ENCODE measurements around the gene ABI2.
"Not testable (repeated sequence)": the region's sequence is repeated elsewhere in the genome, so short reads cannot be mapped to it uniquely, and the experiment has no call there.

The ABI2 gene

GRCh38 chr2:203347375-203347774 lies 19.2 kb downstream of the ABI2 start:
- DNase-seq, result no peak
- in situ Hi-C loops (cut with MboI; ENCODE audit: low pct_unique_long_range_greater_than_20kb, low sequenced_read_pairs), result no loop called here

GRCh38 chr2:203352604-203353255 lies 24.5 kb downstream of the ABI2 start:
- no peak for DNase-seq
- in situ Hi-C loops (cut with MboI; ENCODE audit: low pct_unique_long_range_greater_than_20kb, low sequenced_read_pairs), result no loop called here

DNA sequence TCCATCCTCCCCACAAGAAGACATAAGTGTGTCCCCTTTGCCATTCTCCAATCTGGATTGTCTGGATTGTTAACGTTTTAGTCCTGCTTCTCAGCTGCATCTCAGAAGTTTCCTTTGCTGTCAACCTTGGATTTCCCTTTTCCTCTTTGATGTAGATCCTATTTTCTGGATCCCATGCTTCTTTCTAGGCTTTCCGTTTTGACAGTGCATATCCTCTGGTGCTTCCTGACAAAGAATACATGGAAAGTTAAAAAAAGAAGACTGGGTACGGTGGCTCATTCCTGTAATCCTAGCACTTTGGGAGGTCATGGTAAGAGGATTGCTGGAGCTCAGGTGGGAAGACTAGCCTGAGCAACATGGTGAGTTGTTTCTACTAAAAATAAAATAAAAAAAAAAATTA lies 26.8 kb downstream of the ABI2 start:
- in situ Hi-C loops (cut with MboI; ENCODE audit: low pct_unique_long_range_greater_than_20kb, low sequenced_read_pairs), result no loop called here
- DNase-seq, result no peak

DNA sequence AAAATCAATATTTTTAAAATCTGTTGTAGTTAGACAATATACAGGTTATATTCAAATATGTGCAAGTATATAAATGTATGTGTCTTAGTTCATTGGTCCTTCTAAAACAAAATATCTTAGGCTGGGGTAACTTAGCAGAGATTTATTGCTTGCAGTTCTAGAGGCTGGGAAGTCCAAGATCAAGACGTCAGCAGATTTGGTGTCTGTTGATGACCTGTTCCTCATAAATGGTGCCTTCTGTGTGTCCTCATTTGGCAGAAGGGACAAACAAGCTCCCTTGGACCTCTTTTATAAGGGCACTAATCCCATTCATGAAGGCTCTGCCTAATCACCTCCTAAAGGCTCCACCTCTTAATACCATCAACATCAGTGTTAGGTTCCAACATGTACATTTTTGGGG lies 31.3 kb downstream of the ABI2 start:
- in situ Hi-C loops (cut with MboI; ENCODE audit: low pct_unique_long_range_greater_than_20kb, low sequenced_read_pairs), result no loop called here
- no peak for DNase-seq

GRCh38 chr2:203360833-203361430 lies 32.7 kb downstream of the ABI2 start:
- DNase-seq, result no peak
- in situ Hi-C loops (cut with MboI; ENCODE audit: low pct_unique_long_range_greater_than_20kb, low sequenced_read_pairs), result no loop called here

GRCh38 chr2:203361495-203361894 lies 33.3 kb downstream of the ABI2 start:
- in situ Hi-C loops (cut with MboI; ENCODE audit: low pct_unique_long_range_greater_than_20kb, low sequenced_read_pairs), result no loop called here
- no peak for DNase-seq

DNA sequence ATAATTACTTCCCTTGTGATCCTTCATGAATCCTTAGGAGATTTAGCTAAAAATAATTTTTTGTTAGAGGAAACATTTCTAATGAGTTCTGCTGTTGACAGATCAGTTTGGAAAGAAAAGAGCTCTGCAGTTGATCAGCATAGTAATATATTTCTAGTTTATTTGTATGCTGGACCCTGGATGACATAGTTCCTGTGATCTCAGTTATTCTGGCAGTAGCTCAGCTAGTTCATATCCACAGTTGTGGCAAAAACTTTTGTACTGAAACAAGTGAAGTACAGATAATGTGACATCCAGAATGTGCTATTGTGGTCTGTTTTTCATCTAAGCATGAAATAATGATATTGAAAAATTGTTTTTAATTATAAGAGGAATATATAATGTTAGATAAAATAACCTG lies 33.7 kb downstream of the ABI2 start:
- no peak for DNase-seq
- in situ Hi-C loops (cut with MboI; ENCODE audit: low pct_unique_long_range_greater_than_20kb, low sequenced_read_pairs), result no loop called here

DNA sequence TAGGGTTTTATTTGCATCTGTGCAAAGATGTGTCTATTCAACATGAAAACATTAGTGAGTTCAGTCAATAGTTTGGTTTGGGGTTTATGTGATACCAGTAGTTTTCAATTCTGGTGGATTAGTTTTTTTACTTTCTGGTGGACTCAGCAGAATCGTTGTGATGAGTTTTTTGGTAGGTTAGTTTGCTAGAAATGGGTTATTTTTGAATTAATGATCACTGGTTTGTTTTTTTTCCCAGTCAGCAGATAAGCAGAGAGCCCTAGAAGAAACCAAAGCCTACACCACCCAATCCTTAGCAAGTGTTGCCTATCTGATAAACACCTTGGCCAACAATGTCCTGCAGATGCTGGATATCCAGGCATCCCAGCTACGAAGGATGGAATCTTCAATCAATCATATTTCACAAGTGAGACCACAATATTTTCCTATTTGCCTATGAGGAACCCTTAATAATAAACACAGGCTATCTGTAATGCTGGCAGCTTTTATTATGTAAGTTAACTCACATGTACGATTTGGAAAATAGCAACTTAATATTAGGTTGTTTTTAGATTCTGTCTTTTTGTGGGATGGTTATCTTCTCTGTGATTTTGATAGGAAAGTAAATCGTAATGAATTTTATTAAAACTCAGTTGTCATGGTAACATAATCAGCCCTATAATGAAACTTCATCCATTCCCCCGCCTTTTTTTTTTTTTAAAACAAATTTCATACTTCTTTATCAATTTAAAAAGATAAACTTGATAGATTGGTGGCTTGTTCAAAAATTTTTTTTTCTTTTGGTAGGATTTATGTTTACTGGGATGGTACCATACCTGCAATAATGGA lies 38.7 kb downstream of the ABI2 start:
- in situ Hi-C loops (cut with MboI; ENCODE audit: low pct_unique_long_range_greater_than_20kb, low sequenced_read_pairs), result no loop called here
- no peak for DNase-seq

DNA sequence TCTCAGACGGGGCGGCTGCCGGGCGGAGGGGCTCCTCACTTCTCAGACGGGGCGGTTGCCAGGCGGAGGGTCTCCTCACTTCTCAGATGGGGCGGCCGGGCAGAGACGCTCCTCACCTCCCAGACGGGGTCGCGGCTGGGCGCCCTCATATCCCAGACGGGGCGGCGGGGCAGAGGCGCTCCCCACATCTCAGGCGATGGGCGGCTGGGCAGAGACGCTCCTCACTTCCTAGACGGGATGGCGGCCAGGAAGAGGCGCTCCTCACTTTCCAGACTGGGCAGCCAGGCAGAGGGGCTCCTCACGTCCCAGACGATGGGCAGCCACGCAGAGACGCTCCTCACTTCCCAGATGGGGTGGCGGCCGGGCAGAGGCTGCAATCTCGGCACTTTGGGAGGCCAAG lies 44.5 kb downstream of the ABI2 start:
- in situ Hi-C loops (cut with MboI; ENCODE audit: low pct_unique_long_range_greater_than_20kb, low sequenced_read_pairs); DNase-seq: not testable (repeated sequence)

- in situ Hi-C loops (cut with MboI; ENCODE audit: low pct_unique_long_range_greater_than_20kb, low sequenced_read_pairs), result no loop called here
- DNase-seq, result no peak
Observed at GRCh38 chr2:203376173-203376572, 48.0 kb downstream of the ABI2 start.

- in situ Hi-C loops (cut with MboI; ENCODE audit: low pct_unique_long_range_greater_than_20kb, low sequenced_read_pairs), result no loop called here
- no peak for DNase-seq
Observed at GRCh38 chr2:203379156-203379555, 51.0 kb downstream of the ABI2 start.

GRCh38 chr2:203383038-203383437 lies 54.8 kb downstream of the ABI2 start:
- no peak for DNase-seq
- in situ Hi-C loops (cut with MboI; ENCODE audit: low pct_unique_long_range_greater_than_20kb, low sequenced_read_pairs), result no loop called here

DNA sequence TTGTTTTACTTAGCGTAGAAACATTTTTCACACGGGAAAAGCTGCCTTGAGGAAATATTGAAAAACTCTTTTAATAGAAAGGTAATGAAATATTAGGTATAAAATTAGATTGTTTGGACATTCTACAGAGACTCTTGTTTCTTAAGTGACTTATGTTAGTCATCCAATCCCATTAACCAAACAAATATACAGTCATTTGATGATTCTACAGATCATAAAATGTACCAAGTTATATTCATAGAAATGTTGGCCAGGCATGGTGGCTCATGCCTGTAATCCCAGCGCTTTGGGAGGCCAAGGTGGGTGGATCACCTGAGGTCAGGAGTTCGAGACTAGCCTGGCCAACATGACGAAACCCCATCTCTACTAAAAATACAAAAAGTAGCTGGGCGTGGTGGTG lies 60.0 kb downstream of the ABI2 start:
- DNase-seq; in situ Hi-C loops (cut with MboI; ENCODE audit: low pct_unique_long_range_greater_than_20kb, low sequenced_read_pairs): not testable (repeated sequence)

DNA sequence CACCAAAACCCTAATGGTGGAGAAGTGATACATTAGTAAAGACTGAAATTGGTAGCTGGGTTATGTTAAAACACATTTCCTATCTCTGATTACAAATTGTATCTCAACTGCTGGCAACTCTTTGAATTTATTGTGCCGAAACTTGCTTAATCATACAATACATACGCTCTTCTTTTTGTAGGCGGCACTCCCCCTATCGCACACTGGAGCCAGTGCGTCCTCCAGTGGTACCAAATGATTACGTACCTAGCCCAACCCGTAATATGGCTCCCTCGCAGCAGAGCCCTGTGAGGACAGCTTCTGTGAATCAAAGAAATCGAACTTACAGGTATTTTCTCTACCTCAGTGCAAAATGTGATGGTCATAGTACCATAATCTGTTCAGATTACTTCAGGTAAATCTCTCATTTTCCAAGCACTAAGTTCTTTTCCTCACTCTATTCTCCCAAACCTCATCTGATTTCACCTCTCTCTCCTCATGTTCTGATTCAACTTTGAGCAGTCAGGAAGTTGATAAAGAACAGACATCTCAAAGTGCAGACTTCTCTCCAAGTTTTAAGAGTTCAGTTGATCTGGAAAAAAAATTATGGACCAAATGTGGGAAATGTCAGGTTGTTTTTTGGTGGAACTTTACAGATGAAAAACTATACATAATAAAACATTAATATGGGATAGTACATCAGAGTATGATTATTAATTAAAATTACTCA lies 66.5 kb downstream of the ABI2 start:
- in situ Hi-C loops (cut with MboI; ENCODE audit: low pct_unique_long_range_greater_than_20kb, low sequenced_read_pairs), result no loop called here
- no peak for DNase-seq

DNA sequence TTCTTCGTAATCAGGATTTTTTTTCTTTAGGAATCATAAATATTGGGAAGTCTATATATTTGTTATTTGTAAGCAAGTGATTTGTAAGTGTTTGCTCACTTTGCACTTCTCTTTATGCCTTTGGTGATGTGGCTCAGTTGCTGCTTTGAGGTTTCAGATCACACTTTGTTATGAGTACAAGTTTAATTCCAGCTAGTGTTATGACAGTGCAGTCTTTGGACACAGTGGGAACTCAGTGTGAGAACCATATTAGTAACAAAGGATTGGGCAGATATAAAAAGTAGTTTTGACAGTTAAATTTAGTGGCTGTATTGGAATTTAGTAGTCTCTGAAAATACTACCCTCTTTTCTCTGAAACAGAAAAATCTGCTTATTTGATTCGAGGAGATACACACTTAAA lies 67.7 kb downstream of the ABI2 start:
- in situ Hi-C loops (cut with MboI; ENCODE audit: low pct_unique_long_range_greater_than_20kb, low sequenced_read_pairs), result no loop called here
- no peak for DNase-seq

GRCh38 chr2:203396667-203397066 lies 68.5 kb downstream of the ABI2 start:
- in situ Hi-C loops (cut with MboI; ENCODE audit: low pct_unique_long_range_greater_than_20kb, low sequenced_read_pairs), result no loop called here
- DNase-seq, result peak; percentile 47

- no peak for DNase-seq
- in situ Hi-C loops (cut with MboI; ENCODE audit: low pct_unique_long_range_greater_than_20kb, low sequenced_read_pairs), result no loop called here
Observed at GRCh38 chr2:203399031-203399430, 70.8 kb downstream of the ABI2 start.

DNA sequence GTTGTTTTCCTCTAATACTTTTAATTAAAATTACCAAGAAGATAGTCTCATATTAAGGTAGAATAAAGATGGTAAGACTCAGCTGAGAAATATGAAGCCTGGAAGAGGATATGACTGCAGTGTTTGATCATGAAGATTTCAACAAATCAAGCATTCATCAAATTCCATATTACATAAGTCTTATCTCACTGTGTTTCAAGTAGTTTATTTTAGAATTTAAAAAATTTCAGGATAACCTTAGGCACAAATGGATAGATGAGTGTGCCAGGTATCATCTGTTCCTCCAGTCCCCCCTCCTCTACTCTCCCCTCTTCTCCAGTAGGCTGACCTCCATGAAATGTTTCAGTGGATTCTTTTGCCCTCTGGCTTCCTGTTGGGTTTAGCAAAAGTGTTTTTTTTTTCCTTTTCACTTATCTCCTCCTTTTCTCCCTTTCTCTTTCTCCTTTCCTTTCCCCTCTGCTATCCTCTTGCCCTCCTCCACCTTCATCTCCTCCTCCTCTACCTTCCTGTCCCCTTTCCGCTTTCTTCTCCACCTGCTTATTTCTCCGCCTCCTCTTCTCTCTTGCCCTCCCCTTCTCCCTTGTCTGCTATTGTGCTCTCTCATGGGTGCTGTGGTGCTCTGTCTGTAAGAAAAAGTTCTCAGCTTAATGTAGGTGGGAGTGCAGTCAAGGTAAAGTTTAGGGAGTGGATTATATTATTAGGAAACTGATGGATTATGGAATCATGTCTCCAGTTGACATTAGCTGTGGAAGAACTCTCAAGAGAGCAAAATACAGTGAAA lies 72.8 kb downstream of the ABI2 start:
- no peak for DNase-seq
- in situ Hi-C loops (cut with MboI; ENCODE audit: low pct_unique_long_range_greater_than_20kb, low sequenced_read_pairs), result no loop called here

GRCh38 chr2:203404996-203405395 lies 76.8 kb downstream of the ABI2 start:
- in situ Hi-C loops (cut with MboI; ENCODE audit: low pct_unique_long_range_greater_than_20kb, low sequenced_read_pairs), result no loop called here
- no peak for DNase-seq

Measured in KBM-7 (cell line).